Uterus (tissue), 4 donors: ENCODE data around the gene TARBP2. TPM values are rescaled to one million over a fixed set of nuclear protein-coding genes. Genes with fewer than 3 reads are reported as not detected.

Experiments
- DNase-seq, 2 donors: peaks; one replicate each; pipeline ENCODE4 v3.0.0-alpha.2; 2019 to 2020
- H3K27ac ChIP-seq, 2 donors: fragments of 200-600 bp; sonication (generic); 1 replicate in 1 of 2; 2 replicates in 1 of 2; pipeline ENCODE4 v1.5.1; 2016 to 2018
- H3K27me3 ChIP-seq, 2 donors: fragments of 200-600 bp; sonication (generic); one replicate each; pipeline ENCODE4 v1.5.1; 2018 to 2019; ENCODE audit warnings: control low read depth in 1 of 2
- H3K36me3 ChIP-seq, 2 donors: fragments of 200-600 bp; sonication (generic); one replicate each; pipeline ENCODE4 v1.5.1; 2019; ENCODE audit warnings: control low read depth in 1 of 2
- H3K4me1 ChIP-seq, 2 donors: fragments of 200-600 bp; sonication (generic); one replicate each; pipeline ENCODE4 v1.5.1; 2018 to 2019; ENCODE audit warnings: control low read depth in 1 of 2
- H3K4me3 ChIP-seq, 2 donors: fragments of 200-600 bp; sonication (generic); 1 replicate in 1 of 2; 2 replicates in 1 of 2; pipeline ENCODE4 v1.5.1; 2018 to 2019; ENCODE audit warnings: mild to moderate bottlenecking in 1 of 2
- H3K9me3 ChIP-seq, 2 donors: fragments of 200-600 bp; sonication (generic); one replicate each; pipeline ENCODE4 v1.5.1; 2019; ENCODE audit warnings: control low read depth in 1 of 2
- POLR2A ChIP-seq, 2 donors: fragments of 450-650 bp; IDR thresholded peaks; one replicate each; pipeline ENCODE4 v1.6.1; 2016; ENCODE audit warnings: antibody characterized with exemption in 2 of 2, mild to moderate bottlenecking in 1 of 2, moderate library complexity in 1 of 2
- intact Hi-C: fragments of 100-400 bp; cut with DNase I; formaldehyde crosslinking; loops from one replicate; pipeline ENCODE4 v1.15.1; 2023; ENCODE audit warnings: low total_unique reads
- total RNA-seq, 4 donors: library from RNA; depleted of rRNA in 3 of 4; stranded (reverse); fragments of >200 nt in 3 of 4; gene quantifications; one replicate each; pipeline versions ENCODE4 v1.1.0 to v1.2.4, GENCODE V29; 2014 to 2023
- TF ChIP-seq, protein P1 (sequence below), 4 experiments: fragments of 200-600 bp in 2 of 4; fragments of 450-650 bp in 2 of 4; sonication (generic) in 2 of 4; IDR thresholded peaks; one replicate each; pipeline ENCODE4 v1.5.1; 2016 to 2019; ENCODE audit warnings: antibody characterized with exemption in 4 of 4, mild to moderate bottlenecking in 2 of 4, moderate library complexity in 1 of 4
- donor health status: DM: yes; HTN: yes; CAD: no.

Gene TARBP2
- total RNA-seq, 4 donors from 2014 or later, result 6.7 to 33.2 (median 19.0) TPM

DNA sequence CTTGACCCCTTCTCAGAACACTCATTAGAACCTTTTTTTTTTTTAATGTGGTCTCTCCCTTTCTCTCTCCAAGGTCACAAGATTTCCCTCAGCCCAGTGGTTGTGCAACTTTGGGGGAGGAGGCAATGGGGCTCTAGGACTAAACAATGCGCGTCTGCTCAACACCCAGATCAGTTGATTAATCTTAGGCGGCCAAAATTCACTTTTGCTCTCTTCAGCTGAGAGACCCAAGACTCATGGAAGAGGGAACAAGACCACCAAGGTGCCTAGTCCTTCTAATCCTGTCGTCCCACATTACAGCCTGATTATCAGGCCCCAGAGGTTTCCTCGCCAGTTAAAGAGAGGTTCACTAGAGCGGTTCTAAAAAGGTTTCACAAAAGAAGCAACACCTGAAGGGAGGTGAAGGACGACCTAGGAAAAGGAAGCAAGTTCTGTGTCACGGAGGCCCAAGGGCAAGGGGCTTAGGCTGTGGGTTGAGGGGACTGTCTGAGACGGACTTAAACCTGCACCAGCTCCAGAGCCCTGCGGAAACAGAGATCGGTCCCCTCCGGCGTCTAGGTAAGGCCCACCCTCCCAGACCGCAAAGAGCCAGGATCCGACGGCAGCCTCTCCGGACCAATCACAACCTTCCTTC, 824 bp upstream of the TARBP2 start:
- peak; percentile 79 to 84 for DNase-seq
- H3K27ac ChIP-seq, result peak overlapping the region; percentile 96 to 99
- no peaks in the 10 kb centered on the region for H3K9me3 ChIP-seq
- H3K27me3 ChIP-seq, result no peaks in the 10 kb centered on the region
- H3K4me1 ChIP-seq, result peaks cover 0 to 14% of the 10 kb centered on the region in 2 donors
- intact Hi-C loops, result loop anchor here (10.0 kb wide), 1 partner anchor 45 kb away; the partner anchor contains the start of gene PCBP2
- TF ChIP-seq, protein P1, sequence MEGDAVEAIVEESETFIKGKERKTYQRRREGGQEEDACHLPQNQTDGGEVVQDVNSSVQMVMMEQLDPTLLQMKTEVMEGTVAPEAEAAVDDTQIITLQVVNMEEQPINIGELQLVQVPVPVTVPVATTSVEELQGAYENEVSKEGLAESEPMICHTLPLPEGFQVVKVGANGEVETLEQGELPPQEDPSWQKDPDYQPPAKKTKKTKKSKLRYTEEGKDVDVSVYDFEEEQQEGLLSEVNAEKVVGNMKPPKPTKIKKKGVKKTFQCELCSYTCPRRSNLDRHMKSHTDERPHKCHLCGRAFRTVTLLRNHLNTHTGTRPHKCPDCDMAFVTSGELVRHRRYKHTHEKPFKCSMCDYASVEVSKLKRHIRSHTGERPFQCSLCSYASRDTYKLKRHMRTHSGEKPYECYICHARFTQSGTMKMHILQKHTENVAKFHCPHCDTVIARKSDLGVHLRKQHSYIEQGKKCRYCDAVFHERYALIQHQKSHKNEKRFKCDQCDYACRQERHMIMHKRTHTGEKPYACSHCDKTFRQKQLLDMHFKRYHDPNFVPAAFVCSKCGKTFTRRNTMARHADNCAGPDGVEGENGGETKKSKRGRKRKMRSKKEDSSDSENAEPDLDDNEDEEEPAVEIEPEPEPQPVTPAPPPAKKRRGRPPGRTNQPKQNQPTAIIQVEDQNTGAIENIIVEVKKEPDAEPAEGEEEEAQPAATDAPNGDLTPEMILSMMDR (IDR thresholded peaks at IDR 0.05), result peak in 1 of 4 experiments; percentile 9
- peak; percentile 91 to 96 for TF ChIP-seq POLR2A (IDR thresholded peaks at IDR 0.05)
- no peaks in the 10 kb centered on the region for H3K36me3 ChIP-seq
- H3K4me3 ChIP-seq, result peak overlapping the region; percentile 68 to 72

DNA sequence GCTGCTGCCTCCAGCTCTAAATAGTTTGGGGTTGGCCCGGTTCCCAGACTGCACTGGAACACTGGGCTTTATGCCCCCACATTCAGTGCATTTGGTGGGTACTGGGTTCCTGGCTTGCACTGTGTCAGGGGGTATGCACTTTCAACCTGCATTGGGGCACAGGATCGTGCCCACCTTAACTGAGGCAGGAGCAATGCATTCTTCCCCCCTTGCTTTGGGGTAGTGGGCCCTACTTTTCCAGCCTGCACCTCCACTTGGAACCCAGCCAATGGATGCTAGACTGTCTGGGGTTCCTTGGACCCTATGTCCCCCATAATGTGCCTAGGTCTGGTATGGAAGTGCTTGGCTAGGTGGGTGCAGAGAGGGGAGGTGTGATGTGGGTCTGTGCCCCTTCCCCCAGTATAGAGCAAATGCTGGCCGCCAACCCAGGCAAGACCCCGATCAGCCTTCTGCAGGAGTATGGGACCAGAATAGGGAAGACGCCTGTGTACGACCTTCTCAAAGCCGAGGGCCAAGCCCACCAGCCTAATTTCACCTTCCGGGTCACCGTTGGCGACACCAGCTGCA, 615 bp downstream of the TARBP2 start:
- intact Hi-C loops, result loop anchor here (10.0 kb wide), 1 partner anchor 47 kb away; the partner anchor contains the start of gene PCBP2
- Histone ChIP-seq H3K27ac (peak overlapping the region; percentile 96 to 99), H3K36me3 (no peaks in the 10 kb centered on the region), H3K4me1 (peaks cover 0 to 19% of the 10 kb centered on the region in 2 donors), H3K27me3 (no peaks in the 10 kb centered on the region), H3K4me3 (peak overlapping the region; percentile 68 to 72), H3K9me3 (no peaks in the 10 kb centered on the region)
- DNase-seq, result peak in 1 of 2 donors; percentile 41
- TF ChIP-seq POLR2A (IDR thresholded peaks at IDR 0.05), result no peak
- TF ChIP-seq, protein P1 (IDR thresholded peaks at IDR 0.05), result no peak

DNA sequence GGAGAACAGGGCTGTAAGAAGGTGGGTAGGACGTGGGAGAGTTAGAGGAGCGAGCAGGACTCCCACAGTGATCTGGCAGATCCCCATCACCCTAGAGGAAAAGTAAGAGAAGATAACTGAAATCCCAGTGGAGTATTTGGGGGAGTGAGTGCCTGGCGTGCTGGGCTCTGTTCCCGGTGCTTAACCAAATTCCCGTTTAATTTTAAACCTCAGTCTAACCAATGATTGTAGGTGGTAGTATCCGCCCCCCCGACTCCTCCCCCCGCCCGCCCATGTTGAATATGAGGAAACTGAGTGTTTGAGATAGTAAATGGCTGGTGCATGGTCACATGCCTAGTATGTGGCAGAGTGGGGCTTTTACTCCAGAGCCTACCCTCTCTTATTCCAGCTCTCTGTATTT, 1.2 kb downstream of the TARBP2 start:
- intact Hi-C loops, result loop anchor here (10.0 kb wide), 1 partner anchor 48 kb away; the partner anchor contains the start of gene PCBP2

DNA sequence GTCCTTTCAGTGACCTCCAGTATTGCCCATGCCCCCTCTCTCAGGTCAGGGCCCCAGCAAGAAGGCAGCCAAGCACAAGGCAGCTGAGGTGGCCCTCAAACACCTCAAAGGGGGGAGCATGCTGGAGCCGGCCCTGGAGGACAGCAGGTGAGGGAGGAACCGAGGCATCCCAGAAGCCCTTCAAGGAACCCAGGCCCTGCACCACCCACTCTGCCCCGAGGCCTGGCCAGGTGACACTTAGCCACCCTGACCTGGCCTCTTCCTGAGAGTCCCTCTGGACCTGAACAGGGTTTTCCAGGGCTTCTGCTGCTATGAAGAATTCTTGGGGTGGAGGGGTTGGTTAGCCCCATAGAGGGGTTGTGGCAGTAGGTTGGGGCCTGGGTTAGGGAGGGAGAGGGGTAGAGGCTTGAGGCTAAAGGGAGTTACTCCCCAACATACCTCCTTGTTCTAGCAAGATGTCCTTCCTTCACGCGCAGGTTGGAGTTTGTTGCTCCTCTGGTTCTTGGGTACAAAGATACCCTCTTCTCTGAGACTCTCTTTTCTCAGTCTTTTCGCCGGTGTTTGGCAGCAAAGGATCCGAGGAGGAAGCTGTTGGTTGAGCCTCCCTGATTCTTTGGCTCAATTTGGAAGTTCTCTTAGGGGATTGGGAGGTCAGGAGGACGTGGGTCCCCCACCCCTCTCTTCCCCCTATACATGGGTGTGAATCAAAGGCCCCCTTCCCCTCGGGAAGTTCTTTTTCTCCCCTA, 2.1 kb downstream of the TARBP2 start:
- peak in 1 of 2 donors; percentile 18 for DNase-seq
- H3K4me3 ChIP-seq, result no peak overlapping the region
- H3K27ac ChIP-seq, result peak overlapping the region; percentile 96 to 99
- no peaks in the 10 kb centered on the region for H3K9me3 ChIP-seq
- H3K4me1 ChIP-seq, result peaks cover 0 to 19% of the 10 kb centered on the region in 2 donors
- no peaks in the 10 kb centered on the region for H3K36me3 ChIP-seq
- no peaks in the 10 kb centered on the region for H3K27me3 ChIP-seq
- TF ChIP-seq, protein P1 (IDR thresholded peaks at IDR 0.05), result no peak
- TF ChIP-seq POLR2A (IDR thresholded peaks at IDR 0.05), result no peak
- intact Hi-C loops, result loop anchor here (10.0 kb wide), 1 partner anchor 48 kb away; the partner anchor contains the start of gene PCBP2

More for the DNA sequence above, 1.2 kb downstream of the TARBP2 start:
- Histone ChIP-seq H3K9me3 (no peaks in the 10 kb centered on the region), H3K27me3 (no peaks in the 10 kb centered on the region), H3K27ac (peak overlapping the region; percentile 96 to 99), H3K36me3 (no peaks in the 10 kb centered on the region), H3K4me3 (peak overlapping the region in 1 of 2 donors; percentile 72), H3K4me1 (peaks cover 0 to 19% of the 10 kb centered on the region in 2 donors)
- TF ChIP-seq, protein P1 (IDR thresholded peaks at IDR 0.05), result no peak
- TF ChIP-seq POLR2A (IDR thresholded peaks at IDR 0.05), result no peak
- DNase-seq, result peak; percentile 55 to 67
